Colonic mucosa (tissue), 4 donors: ENCODE results near the gene RAF1. TPM values are rescaled to one million over a fixed set of nuclear protein-coding genes. Genes with fewer than 3 reads are reported as not detected.
"Not testable (repeated sequence)": the region's sequence is repeated elsewhere in the genome, so short reads cannot be mapped to it uniquely, and the experiment has no call there.

Source experiments
- DNase-seq: peaks from one replicate; pipeline ENCODE4 v3.0.0-alpha.2; 2020
- H3K27ac ChIP-seq: fragments of 200-600 bp; one replicate; pipeline ENCODE4 v1.8.0; 2021
- H3K27me3 ChIP-seq: fragments of 200-600 bp; one replicate; pipeline ENCODE4 v1.8.0; 2021
- H3K36me3 ChIP-seq: fragments of 200-600 bp; one replicate; pipeline ENCODE4 v1.8.0; 2021
- H3K4me1 ChIP-seq: fragments of 200-600 bp; one replicate; pipeline ENCODE4 v1.8.0; 2021; ENCODE audit warnings: mild to moderate bottlenecking
- H3K4me3 ChIP-seq: fragments of 200-600 bp; one replicate; pipeline ENCODE4 v1.8.0; 2021
- H3K9ac ChIP-seq, 2 donors: one replicate each; pipeline ENCODE4 v1.7.0; 2013; ENCODE audit warnings: control low read depth in 2 of 2, low read depth in 2 of 2, low read length in 2 of 2
- H3K9me3 ChIP-seq: fragments of 200-600 bp; one replicate; pipeline ENCODE4 v1.8.0; 2021
- intact Hi-C: fragments of 100-400 bp; cut with DNase I; formaldehyde crosslinking; loops from one replicate; pipeline ENCODE4 v1.14.1; 2022
- total RNA-seq, 2 donors: library from RNA; stranded (reverse); fragmentation: NEBNext Ultra II Directional in 1 of 2; extraction: Animal tissue kit (Norgen Biotek cat#: 25700) in 1 of 2; gene quantifications; one replicate each; pipeline ENCODE4 v1.2.1, GENCODE V29; 2021
- TF ChIP-seq, protein P1 (sequence below): fragments of 200-600 bp; IDR thresholded peaks from one replicate; pipeline ENCODE4 v1.8.0; 2022; ENCODE audit warnings: antibody characterized with exemption, mild to moderate bottlenecking
- donor health status: healthy.
- donor health status: DM: no; HTN: no; CAD: no.
- donor health status: DM: no; HTN: no; CAD: no.

The RAF1 gene
- total RNA-seq, 2 donors from 2014 or later = 66.1 to 79.5 TPM

DNA sequence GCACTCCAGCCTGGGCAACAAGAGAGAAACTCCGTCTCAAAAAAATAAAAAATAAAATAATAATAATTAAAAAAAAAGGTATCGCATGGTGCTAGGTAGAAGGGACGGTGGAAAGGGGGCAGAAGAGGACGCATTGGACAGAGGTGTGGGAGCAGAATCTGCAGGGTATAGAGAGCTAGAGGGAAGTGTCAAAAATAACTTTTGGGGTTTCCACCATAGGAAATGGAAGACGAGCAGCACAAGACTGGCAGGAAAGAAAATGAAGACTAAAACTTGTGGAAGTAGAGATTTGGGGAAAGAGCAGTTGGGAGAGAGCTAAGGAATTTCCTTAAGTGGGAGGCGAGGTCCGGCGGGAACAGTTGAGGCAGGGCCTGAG is 107.6 kb downstream of the RAF1 start:
- DNase-seq = peak; percentile 22
- TF ChIP-seq, protein P1, sequence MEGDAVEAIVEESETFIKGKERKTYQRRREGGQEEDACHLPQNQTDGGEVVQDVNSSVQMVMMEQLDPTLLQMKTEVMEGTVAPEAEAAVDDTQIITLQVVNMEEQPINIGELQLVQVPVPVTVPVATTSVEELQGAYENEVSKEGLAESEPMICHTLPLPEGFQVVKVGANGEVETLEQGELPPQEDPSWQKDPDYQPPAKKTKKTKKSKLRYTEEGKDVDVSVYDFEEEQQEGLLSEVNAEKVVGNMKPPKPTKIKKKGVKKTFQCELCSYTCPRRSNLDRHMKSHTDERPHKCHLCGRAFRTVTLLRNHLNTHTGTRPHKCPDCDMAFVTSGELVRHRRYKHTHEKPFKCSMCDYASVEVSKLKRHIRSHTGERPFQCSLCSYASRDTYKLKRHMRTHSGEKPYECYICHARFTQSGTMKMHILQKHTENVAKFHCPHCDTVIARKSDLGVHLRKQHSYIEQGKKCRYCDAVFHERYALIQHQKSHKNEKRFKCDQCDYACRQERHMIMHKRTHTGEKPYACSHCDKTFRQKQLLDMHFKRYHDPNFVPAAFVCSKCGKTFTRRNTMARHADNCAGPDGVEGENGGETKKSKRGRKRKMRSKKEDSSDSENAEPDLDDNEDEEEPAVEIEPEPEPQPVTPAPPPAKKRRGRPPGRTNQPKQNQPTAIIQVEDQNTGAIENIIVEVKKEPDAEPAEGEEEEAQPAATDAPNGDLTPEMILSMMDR = no peak
- Histone ChIP-seq H3K27ac (peak overlapping the region; percentile 94), H3K36me3 (no peaks in the 10 kb centered on the region), H3K9ac (peak overlapping the region; percentile 90 to 93), H3K4me3 (peak overlapping the region; percentile 70), H3K4me1 (peaks cover 7% of the 10 kb centered on the region), H3K9me3 (no peaks in the 10 kb centered on the region), H3K27me3 (peaks cover 3% of the 10 kb centered on the region)
- intact Hi-C loops = no loop called here

DNA sequence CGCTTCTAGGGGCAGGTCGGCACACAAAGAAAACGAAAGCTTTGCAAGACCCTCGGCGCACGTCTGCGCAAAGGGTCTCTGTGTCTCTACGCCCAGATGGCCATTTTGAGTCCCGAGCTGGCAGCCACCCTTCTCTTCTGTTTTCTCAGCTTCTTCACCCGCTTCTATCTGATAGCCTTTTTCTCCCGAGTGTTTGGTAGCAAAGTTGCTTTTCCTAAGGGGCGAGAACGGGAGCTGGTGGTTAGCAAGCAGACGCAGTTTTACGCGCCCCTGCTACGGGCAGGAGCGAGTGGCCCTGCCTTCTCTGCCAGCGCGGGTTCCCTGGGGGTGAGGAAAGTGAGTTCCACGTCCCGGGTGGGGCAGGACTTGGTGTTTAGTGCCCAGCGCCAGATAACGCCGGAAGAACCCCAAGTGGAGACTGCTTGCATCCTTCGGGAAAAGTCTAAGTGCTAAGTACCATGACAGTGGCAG is 110.0 kb downstream of the RAF1 start:
- peak; percentile 60 for DNase-seq
- intact Hi-C loops = no loop called here
- H3K27ac ChIP-seq = no peak overlapping the region

DNA sequence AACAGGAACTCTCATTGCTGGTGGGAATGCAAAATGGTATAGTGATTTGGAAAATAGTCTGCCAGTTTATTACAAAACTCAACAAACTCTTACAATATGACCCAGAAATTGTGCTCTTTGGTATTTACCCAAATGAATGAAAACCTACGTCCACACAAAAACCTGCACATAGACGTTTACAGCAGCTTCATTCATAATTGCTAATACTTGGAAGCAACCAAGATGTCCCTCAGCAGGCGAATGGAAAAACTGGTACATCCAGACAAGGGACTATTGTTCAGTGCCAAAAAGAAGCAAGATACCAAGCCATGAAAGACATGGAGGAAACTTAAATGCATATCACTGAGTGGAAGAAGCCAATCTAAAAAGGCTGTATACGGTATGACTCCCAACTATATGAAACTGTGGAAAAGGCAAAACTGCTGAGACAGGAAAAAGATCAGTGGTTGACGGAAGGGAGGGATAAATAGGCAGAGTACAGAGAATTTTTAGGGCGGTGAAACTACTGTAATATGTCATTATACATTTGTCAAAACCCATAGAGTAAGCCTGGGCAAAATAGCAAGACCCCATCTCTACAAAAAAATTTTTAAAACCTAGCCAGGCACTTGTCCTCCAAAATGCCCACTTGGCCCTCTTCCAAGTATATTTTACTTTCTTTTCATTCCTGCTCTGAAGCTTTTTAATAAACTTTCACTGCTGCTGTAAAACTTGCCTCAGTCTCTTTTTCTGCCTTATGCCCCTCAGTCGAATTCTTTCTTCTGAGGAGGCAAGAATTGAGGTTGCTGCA is 113.8 kb downstream of the RAF1 start:
- Histone ChIP-seq H3K27ac (no peak overlapping the region), H3K9me3 (no peaks in the 10 kb centered on the region), H3K27me3 (peaks cover 3% of the 10 kb centered on the region), H3K9ac (no peak overlapping the region), H3K36me3 (no peaks in the 10 kb centered on the region), H3K4me3 (no peak overlapping the region), H3K4me1 (no peaks in the 10 kb centered on the region)
- intact Hi-C loops = no loop called here
- no peak for DNase-seq
- TF ChIP-seq, protein P1 = no peak

More for the DNA sequence above, 110.0 kb downstream of the RAF1 start:
- Histone ChIP-seq H3K9me3 (no peaks in the 10 kb centered on the region), H3K27me3 (peaks cover 3% of the 10 kb centered on the region), H3K4me3 (peak overlapping the region; percentile 29), H3K9ac (peak overlapping the region in 1 of 2 donors; percentile 55), H3K4me1 (peaks cover 7% of the 10 kb centered on the region), H3K36me3 (no peaks in the 10 kb centered on the region)
- TF ChIP-seq, protein P1 = no peak

- Histone ChIP-seq H3K27me3 (no peaks in the 10 kb centered on the region), H3K36me3 (no peaks in the 10 kb centered on the region), H3K9me3 (no peaks in the 10 kb centered on the region), H3K4me1 (no peaks in the 10 kb centered on the region), H3K27ac (peak within 1 kb of the TSS; percentile 77), H3K9ac (peak within 1 kb of the TSS; percentile 69 to 76), H3K4me3 (peak within 1 kb of the TSS; percentile 27)
- intact Hi-C loops = no loop called here
- TF ChIP-seq, protein P1 = no peak
- DNase-seq = peak; percentile 85
Measured at GRCh38 chr3:12545473-12545791, 118.5 kb downstream of the RAF1 start, which contains the start of gene MKRN2OS. MKRN2OS (minus strand) TSS chr3:12545499; CDS start chr3:12545464, 35 bp downstream.

DNA sequence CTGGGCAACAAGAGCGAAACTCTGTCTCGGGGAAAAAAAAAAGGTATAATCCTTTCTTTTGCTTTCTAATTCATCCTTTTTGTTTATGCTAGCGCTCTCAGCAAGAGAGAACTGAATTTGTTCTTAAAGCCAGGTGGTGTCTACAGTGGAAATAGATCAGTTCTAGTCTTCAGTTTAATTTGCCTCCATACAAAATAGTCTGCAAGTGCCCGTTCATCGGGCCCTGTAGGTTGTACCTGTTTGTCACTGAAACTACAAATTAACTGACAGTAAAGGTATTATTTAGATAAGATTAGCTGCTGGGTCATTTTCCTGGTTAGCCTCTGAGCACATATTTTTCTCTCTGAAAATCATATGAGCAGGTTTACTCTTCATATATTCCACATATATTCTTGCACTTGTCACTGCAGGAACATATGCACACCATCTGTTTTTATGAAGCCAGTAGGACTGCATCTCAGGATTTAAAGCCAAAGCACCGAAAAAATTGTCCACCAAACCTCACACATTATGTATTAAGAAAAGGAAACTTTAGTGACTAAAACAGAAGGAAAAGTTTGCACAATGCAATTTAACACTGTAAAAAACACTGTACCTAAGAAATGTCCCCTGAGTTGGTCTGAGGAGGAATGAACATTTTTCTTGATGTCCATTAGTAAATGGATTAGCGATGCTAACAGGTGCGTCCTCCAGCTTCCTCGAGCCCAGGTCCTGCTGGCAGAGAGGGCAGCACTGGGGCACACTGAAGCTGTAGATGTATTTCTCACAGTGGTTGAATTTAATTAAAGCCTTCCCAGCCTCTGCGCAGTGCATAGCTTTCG is 119.1 kb downstream of the RAF1 start:
- peak overlapping the region; percentile 69 to 76 for H3K9ac ChIP-seq

DNA sequence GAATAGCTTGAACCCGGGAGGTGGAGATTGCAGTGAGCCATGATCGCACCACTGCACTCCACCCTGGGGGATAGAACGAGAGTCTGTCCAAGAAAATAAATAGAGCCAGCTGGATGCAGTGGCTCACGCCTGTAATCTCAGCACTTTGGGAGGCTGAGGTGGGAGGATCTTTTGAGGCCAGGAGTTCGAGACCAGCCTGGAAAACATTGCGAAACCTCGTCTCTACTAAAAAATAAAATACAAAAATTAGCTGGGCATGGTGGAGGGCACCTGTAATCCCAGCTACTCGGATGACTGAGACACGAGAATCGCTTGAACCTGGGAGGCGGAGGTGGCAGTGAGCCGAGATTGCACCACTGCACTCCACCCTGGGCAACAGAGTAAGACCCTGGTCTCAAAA is 120.4 kb downstream of the RAF1 start:
- H3K36me3 ChIP-seq, H3K27me3 ChIP-seq, H3K4me3 ChIP-seq, H3K27ac ChIP-seq, intact Hi-C loops, DNase-seq, H3K4me1 ChIP-seq, H3K9ac ChIP-seq, H3K9me3 ChIP-seq: not testable (repeated sequence)

More for the DNA sequence above, 119.1 kb downstream of the RAF1 start:
- H3K36me3 ChIP-seq = no peaks in the 10 kb centered on the region
- H3K27ac ChIP-seq = peak overlapping the region; percentile 77
- no peaks in the 10 kb centered on the region for H3K4me1 ChIP-seq
- TF ChIP-seq, protein P1 = no peak
- no peak for DNase-seq
- H3K9me3 ChIP-seq = no peaks in the 10 kb centered on the region
- no peaks in the 10 kb centered on the region for H3K27me3 ChIP-seq
- H3K4me3 ChIP-seq = peak overlapping the region; percentile 27
- intact Hi-C loops = no loop called here
